HG03095 (cell line): ENCODE results near the gene ALX4.

Experiments
- ATAC-seq: cut with Tn5 transposase; IDR thresholded peaks from one replicate; pipeline ENCODE4 v1.9.1; 2021; ENCODE audit warnings: moderate library complexity; ENCODE audit not compliant: unreplicated experiment

ALX4 gene

GRCh38 chr11:44217432-44217831 lies 92.5 kb downstream of the ALX4 start:
- ATAC-seq = no peak

GRCh38 chr11:44213148-44213547 lies 96.8 kb downstream of the ALX4 start:
- no peak for ATAC-seq

- no peak for ATAC-seq
Measured at GRCh38 chr11:44212128-44212527, 97.8 kb downstream of the ALX4 start.
